Midbrain (tissue), 1 donor: ENCODE data around the gene SLC2A4RG.

Experiments used
- DNase-seq: peaks from one replicate; lab custom pipeline; 2025; lab: John Stamatoyannopoulos, UW

The SLC2A4RG gene

GRCh38 chr20:63753381-63753780 is 13.8 kb downstream of the SLC2A4RG start:
- DNase-seq, result no peak

- DNase-seq, result no peak
Observed at GRCh38 chr20:63754008-63754407, 14.4 kb downstream of the SLC2A4RG start.

- DNase-seq, result no peak
Observed at GRCh38 chr20:63755933-63756647, 16.5 kb downstream of the SLC2A4RG start.

DNA sequence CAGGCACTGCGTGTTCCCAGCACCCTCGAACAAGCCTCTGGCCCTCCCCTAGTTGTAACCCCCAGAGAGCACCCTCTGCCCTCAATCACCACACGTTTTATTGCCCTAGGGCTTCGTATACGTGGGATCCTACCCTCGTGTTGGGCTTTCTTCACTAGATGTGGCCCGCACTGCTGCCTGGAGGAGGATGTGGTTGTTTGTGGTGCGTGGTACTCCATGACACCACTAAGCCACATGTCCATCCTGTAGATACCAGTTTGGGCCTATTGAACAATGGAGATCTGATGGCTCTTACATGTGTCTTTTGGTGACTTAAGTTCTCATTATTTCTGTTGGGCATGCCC is 17.0 kb downstream of the SLC2A4RG start:
- DNase-seq, result no peak

DNA sequence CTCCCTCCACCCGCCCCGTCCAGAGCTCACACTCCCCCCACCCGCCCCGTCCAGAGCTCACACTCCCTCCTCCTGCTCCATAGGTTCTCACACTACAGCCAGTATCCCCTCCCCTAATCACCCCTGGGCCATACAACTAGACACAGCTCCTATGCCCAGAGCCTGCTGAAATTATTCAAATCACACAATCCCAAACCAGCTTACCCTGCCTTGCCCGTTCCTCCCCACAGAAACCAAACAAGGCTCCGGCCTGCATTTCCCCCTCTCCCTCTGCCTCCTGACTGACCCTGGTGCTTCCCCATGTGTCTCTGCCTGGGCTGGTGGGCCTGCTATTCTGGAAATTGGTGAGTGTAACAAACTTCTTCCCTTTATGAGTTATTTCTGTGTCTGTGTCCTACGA is 18.6 kb downstream of the SLC2A4RG start:
- DNase-seq, result no peak

- DNase-seq, result no peak
Observed at GRCh38 chr20:63759377-63759901, 19.9 kb downstream of the SLC2A4RG start.

GRCh38 chr20:63765082-63765873 is 25.7 kb downstream of the SLC2A4RG start:
- no peak for DNase-seq

DNA sequence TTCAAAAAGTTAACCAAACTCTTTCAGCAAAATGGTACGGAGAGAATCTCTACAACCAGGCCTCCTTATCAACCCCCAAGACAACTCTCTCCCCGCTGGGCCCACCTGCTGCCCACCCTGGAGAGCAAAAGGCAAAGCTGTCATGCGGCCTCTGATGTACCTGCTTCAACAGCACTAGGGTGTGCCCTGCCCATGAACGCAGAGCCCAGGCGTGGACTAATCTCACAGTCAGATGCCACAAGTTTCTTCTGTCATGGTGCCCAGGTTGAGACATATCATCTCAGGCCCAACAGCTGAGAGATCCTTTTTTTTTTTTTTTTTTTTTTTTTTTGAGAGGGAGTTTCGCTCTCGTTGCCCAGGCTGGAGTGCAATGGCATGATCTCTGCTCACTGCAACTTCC is 26.3 kb downstream of the SLC2A4RG start:
- no peak for DNase-seq

DNA sequence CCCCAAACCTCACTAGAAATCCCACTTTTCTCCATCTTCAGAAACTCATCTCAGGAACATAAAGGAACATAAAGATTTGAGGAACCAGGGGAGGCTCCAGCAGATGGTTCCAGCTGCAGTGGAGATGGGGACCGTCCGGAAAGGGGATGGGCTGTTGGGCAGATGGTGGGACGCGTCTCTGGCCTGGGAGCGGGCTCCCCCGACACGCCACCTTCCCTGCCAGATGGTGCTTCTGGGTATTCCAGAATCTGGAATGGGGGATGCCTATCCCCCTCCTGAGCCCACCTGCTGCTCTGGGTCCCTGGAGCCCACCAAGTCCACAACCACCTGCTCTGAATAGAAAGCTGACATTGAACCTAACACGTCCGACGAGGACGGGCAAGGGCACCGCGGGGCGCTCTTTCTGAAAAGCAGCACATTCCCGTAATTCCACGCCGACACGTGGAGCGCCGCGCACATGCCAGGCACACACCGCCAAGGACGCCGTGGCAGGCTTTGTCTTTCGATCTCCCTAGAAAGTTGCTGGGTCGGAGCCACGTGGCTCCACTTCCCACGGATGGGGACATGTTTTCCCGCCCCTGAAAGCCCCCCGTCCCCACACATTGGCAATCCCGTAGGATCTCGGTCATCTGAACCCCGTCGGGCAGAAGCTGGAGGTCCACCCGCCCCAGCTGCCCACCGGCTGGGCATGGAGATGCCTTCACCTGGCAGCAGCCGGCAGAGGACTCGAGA is 27.3 kb downstream of the SLC2A4RG start:
- DNase-seq, result no peak

- DNase-seq, result no peak
Observed at GRCh38 chr20:63767456-63767855, 27.9 kb downstream of the SLC2A4RG start.

- DNase-seq, result no peak
Observed at GRCh38 chr20:63767886-63768285, 28.3 kb downstream of the SLC2A4RG start.

- no peak for DNase-seq
Observed at GRCh38 chr20:63768591-63769515, 29.3 kb downstream of the SLC2A4RG start.

GRCh38 chr20:63769891-63770474 is 30.4 kb downstream of the SLC2A4RG start:
- DNase-seq, result no peak

- DNase-seq, result no peak
Observed at GRCh38 chr20:63771046-63771707, 31.6 kb downstream of the SLC2A4RG start.

GRCh38 chr20:63772781-63773518 is 33.4 kb downstream of the SLC2A4RG start:
- DNase-seq, result no peak

DNA sequence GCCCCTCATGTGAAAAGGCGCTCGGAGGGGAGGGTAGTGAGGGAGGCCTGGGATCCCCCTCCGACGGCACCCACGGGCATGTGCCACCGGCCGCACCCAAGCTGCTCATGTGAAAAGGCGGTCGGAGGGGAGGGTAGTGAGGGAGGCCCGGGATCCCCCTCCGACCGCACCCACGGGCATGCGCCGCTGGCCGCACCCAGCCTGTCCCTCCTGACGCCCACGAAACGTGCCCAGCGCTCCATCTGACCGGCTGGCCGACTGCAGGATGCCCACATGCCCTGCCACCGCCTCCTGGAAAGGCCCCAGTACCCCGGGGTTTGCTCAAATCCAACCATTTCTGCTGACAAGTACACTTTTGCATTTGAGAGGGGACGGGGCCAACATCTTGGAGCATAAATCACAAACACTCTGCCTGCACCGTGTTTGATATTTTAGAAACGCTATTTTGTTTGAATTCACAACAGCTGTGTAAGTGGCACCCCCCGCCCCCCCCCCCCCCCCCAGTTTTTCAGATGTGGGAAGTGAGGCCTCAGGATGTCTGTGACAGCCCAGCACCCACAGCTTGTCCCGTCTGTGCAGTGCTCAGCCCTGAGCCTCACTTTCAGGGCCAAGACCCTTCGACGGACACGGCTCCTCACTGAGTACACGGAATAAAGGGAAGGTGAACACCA is 34.1 kb downstream of the SLC2A4RG start:
- no peak for DNase-seq

DNA sequence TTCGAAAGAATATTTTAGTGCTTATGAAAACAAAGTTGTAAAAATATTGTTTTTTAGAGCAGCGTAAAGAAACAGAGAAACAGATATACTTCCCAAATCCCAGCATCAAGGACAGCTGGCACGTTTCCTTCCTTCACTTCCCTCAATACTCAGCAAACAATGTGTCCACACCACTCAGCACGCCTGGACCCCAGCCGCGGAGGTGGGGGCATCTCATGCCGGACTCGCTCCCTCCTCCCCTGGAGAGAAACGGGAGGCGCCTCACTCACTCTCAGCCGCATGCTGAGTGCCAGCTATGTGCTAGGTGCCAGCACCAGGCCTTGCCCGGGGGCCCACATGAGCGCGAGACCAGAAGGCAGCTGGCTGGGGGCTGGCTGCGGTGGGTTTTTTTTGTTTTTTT is 34.7 kb downstream of the SLC2A4RG start:
- DNase-seq, result no peak

GRCh38 chr20:63775096-63775978 is 35.8 kb downstream of the SLC2A4RG start:
- DNase-seq, result peak; percentile 50
